ENCODE data around the gene NLGN2.

The NLGN2 gene

GRCh38 chr17:7416323-7416722 is 8.7 kb downstream of the NLGN2 start:
- no peak overlapping the region for H3K4me3 ChIP-seq (ENCODE audit: low read length)
- no peak for TF ChIP-seq CTCF (conservative IDR thresholded peaks at IDR 0.05; ENCODE audit: low read length)
- DNase-seq (ENCODE audit: low read depth), result no peak

GRCh38 chr17:7417056-7417655 is 9.5 kb downstream of the NLGN2 start:
- TF ChIP-seq CTCF (conservative IDR thresholded peaks at IDR 0.05; ENCODE audit: low read length), result no peak
- no peak for DNase-seq (ENCODE audit: low read depth)
- no peak overlapping the region for H3K4me3 ChIP-seq (ENCODE audit: low read length)

- DNase-seq (ENCODE audit: low read depth), result no peak
- no peak overlapping the region for H3K4me3 ChIP-seq (ENCODE audit: low read length)
- no peak for TF ChIP-seq CTCF (conservative IDR thresholded peaks at IDR 0.05; ENCODE audit: low read length)
Measured at GRCh38 chr17:7418472-7419152, 11.0 kb downstream of the NLGN2 start.

- no peak for DNase-seq (ENCODE audit: low read depth)
- no peak within 1 kb of the TSS for H3K4me3 ChIP-seq (ENCODE audit: low read length)
- no peak for TF ChIP-seq CTCF (conservative IDR thresholded peaks at IDR 0.05; ENCODE audit: low read length)
Measured at GRCh38 chr17:7419819-7420610, 12.4 kb downstream of the NLGN2 start, which contains the start of gene SPEM1. SPEM1 (plus strand) TSS chr17:7420324; CDS start chr17:7420385, 61 bp downstream.

- DNase-seq (ENCODE audit: low read depth), result no peak
- TF ChIP-seq CTCF (conservative IDR thresholded peaks at IDR 0.05; ENCODE audit: low read length), result no peak
- no peak overlapping the region for H3K4me3 ChIP-seq (ENCODE audit: low read length)
Measured at GRCh38 chr17:7421186-7421585, 13.5 kb downstream of the NLGN2 start.

- no peak for DNase-seq (ENCODE audit: low read depth)
- no peak for TF ChIP-seq CTCF (conservative IDR thresholded peaks at IDR 0.05; ENCODE audit: low read length)
- no peak overlapping the region for H3K4me3 ChIP-seq (ENCODE audit: low read length)
Measured at GRCh38 chr17:7423679-7424078, 16.0 kb downstream of the NLGN2 start.
